SJSA1 (cell line): ENCODE measurements around the gene FGD3. TPM values are rescaled to one million over a fixed set of nuclear protein-coding genes. Genes with fewer than 3 reads are reported as not detected.

Experiments used
- DNase-seq, 2 experiments: peaks; one replicate each; pipeline ENCODE4 v3.0.0-alpha.2; 2015 to 2020; ENCODE audit warnings: low spot score in 2 of 2, low read depth in 1 of 2
- H3K27ac ChIP-seq: fragments of 250-450 bp; sonication (Bioruptor Pico); 2 replicates; pipeline ENCODE4 v1.5.1; 2020; ENCODE audit warnings: mild to moderate bottlenecking, moderate library complexity
- H3K27me3 ChIP-seq: fragments of 250-450 bp; sonication (Bioruptor Pico); replicated peaks from 2 replicates; pipeline ENCODE4 v1.5.1; 2020; ENCODE audit warnings: mild to moderate bottlenecking, moderate library complexity
- H3K36me3 ChIP-seq: fragments of 250-450 bp; sonication (Bioruptor Pico); 2 replicates; pipeline ENCODE4 v1.5.1; 2020; ENCODE audit warnings: mild to moderate bottlenecking
- H3K4me1 ChIP-seq: fragments of 250-450 bp; sonication (Bioruptor Pico); replicated peaks from 2 replicates; pipeline ENCODE4 v1.6.1; 2021; ENCODE audit warnings: mild to moderate bottlenecking
- H3K4me3 ChIP-seq: fragments of 250-450 bp; sonication (Bioruptor Pico); 2 replicates; pipeline ENCODE4 v1.5.1; 2020; ENCODE audit warnings: mild to moderate bottlenecking
- H3K9me3 ChIP-seq: fragments of 250-450 bp; sonication (Bioruptor Pico); replicated peaks from 2 replicates; pipeline ENCODE4 v1.5.1; 2020; ENCODE audit warnings: mild to moderate bottlenecking
- total RNA-seq: library from RNA; depleted of rRNA; stranded (reverse); fragments of >200 nt; shearing (Covaris generic); gene quantifications from 2 replicates; pipeline ENCODE4 v1.2.3, GENCODE V29; 2014

FGD3 gene
- total RNA-seq, 1 experiment from 2014 or later, result not detected

- Histone ChIP-seq H3K4me1 (no peaks in the 10 kb centered on the region), H3K27ac (no peak overlapping the region), H3K4me3 (no peak overlapping the region), H3K36me3 (no peaks in the 10 kb centered on the region), H3K27me3 (no peaks in the 10 kb centered on the region; the same call in 1 of the 2 replicates), H3K9me3 (no peaks in the 10 kb centered on the region)
- no peak for DNase-seq
Measured at GRCh38 chr9:93027750-93028149, 80.4 kb downstream of the FGD3 start.

DNA sequence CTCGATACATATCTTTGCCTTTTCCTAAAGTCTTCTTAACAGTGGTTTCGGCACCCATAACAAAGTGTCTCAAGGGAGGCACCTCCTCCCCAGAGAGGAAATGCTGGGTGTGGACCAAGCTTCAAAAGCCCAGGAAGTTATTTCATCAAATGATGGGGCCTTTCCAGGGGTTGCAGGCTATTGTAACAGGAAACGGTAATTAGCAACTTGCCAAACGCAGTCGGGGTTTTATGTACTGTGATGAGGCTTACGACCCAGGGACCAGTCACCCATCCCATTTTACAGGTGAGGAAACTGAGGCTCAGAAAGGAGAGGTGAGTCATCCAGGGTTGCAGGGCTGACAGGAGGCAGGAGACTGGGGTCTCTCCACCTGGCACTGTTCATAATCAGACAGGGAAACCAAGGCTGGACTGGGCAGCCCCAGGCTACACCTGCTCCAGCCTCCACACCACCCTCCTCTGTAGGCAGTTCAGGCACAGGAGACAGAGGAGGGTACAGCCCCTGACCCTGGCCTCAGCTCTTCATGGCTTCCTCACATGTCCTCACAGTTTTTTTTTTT is 81.2 kb downstream of the FGD3 start:
- no peaks in the 10 kb centered on the region; the same call in 1 of the 2 replicates for H3K27me3 ChIP-seq
- H3K4me3 ChIP-seq, result no peak overlapping the region
- H3K27ac ChIP-seq, result no peak overlapping the region
- no peaks in the 10 kb centered on the region for H3K4me1 ChIP-seq
- no peaks in the 10 kb centered on the region for H3K9me3 ChIP-seq
- H3K36me3 ChIP-seq, result no peaks in the 10 kb centered on the region
- DNase-seq, result no peak

GRCh38 chr9:93030642-93031628 is 83.6 kb downstream of the FGD3 start:
- Histone ChIP-seq H3K36me3 (no peaks in the 10 kb centered on the region), H3K27ac (no peak overlapping the region), H3K4me3 (no peak overlapping the region), H3K9me3 (no peaks in the 10 kb centered on the region), H3K4me1 (no peaks in the 10 kb centered on the region), H3K27me3 (no peaks in the 10 kb centered on the region; the same call in 1 of the 2 replicates)
- no peak for DNase-seq

DNA sequence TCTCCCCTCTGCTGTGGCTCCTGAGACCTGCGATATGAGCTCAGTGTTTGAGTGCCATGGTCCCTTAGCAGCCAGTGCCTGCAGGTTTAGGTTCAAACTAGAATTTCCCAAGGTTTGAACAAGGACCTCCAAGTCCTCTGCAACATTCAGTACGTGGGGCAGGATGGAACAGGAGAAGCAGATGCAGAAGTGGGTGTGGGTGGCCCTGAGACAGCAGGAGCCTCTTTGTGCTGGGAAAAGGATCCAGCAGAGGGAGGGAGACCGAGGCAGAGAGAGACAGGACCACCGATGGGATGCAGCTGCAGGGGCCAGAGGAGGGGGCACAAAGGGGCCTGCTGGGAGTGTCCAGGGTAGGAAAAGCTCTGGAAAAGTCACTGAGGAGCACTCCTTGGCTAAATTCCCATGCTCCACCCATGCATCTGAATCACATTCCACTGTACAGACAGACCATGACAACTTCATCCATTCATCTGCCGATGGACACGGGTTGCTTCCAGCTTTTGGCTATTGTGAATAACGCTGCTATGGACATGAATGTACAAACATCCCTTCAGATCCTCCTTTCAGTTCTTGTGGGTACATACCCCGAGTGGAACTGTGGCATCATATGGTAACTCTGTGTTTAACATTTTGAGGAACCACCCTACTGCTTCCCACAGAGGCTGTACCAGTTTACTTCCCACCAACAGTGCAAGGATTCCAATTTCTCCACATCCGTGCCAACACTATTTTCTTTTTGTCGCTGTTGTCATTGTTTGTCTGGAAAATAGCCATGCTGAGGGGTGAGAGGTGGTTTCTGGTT is 84.5 kb downstream of the FGD3 start:
- Histone ChIP-seq H3K4me3 (no peak overlapping the region), H3K27ac (no peak overlapping the region), H3K36me3 (no peaks in the 10 kb centered on the region), H3K27me3 (no peaks in the 10 kb centered on the region; the same call in 1 of the 2 replicates), H3K4me1 (no peaks in the 10 kb centered on the region), H3K9me3 (no peaks in the 10 kb centered on the region)
- no peak for DNase-seq

DNA sequence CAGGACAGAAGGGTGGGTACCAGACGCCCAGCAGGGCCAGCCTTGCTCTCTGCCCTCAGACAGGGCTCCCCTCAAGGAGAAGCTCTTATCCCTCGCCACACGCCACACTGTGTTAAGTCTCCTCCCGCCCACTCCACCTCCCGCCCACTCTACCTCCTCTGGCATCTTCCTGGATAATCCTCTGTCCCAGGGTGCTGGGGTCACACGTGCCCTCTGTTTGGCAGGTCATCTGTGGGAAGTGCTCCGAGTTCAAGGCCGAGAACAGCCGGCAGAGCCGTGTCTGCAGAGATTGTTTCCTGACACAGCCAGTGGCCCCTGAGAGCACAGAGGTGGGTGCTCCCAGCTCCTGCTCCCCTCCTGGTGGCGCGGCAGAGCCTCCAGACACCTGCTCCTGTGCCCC is 85.2 kb downstream of the FGD3 start:
- Histone ChIP-seq H3K27me3 (no peaks in the 10 kb centered on the region; the same call in 1 of the 2 replicates), H3K4me3 (no peak overlapping the region), H3K36me3 (no peaks in the 10 kb centered on the region), H3K9me3 (no peaks in the 10 kb centered on the region), H3K4me1 (no peaks in the 10 kb centered on the region), H3K27ac (no peak overlapping the region)
- DNase-seq, result no peak

DNA sequence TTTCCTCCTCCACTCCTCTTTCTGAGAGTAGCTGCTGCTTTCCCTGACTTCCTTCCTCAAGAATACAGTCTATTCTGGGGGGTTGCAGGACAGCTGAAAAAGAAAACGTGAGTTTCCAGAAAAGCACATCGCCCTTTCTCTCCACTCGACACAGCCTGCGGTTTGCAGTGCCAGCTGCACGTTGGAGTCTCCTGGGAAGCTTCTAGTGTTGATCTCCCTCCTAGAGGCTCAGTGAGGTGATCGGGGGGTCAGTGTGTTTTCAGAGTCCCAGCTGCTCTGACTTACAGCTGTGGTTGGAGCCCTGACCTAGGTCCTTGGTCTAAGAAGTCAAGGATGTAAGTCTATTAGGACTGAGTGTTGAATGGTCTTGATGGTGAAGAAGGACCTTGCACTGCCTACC is 86.2 kb downstream of the FGD3 start:
- no peaks in the 10 kb centered on the region; the same call in 1 of the 2 replicates for H3K27me3 ChIP-seq
- no peaks in the 10 kb centered on the region for H3K9me3 ChIP-seq
- H3K4me1 ChIP-seq, result no peaks in the 10 kb centered on the region
- no peaks in the 10 kb centered on the region for H3K36me3 ChIP-seq
- no peak for DNase-seq
- H3K27ac ChIP-seq, result no peak overlapping the region
- H3K4me3 ChIP-seq, result no peak overlapping the region

DNA sequence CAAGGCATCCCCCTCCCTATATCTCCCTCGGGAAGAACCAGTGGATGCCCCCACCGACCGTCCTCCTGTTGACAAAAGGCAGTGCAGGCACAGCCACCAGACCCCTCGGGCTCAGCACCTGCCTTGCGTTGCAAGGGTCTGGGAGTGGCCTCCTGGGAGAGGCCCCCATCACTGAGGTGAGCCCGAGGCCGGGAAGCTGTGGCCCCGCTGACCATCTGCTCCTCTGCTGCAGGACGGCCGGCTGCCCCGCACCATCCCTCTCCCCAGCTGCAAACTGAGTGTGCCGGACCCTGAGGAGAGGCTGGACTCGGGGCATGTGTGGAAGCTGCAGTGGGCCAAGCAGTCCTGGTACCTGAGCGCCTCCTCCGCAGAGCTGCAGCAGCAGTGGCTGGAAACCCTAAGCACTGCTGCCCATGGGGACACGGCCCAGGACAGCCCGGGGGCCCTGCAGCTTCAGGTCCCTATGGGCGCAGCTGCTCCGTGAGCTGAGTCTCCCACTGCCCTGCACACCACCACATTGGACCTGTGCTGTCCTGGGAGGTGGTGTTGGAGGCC is 87.9 kb downstream of the FGD3 start:
- no peak for DNase-seq
- no peak overlapping the region for H3K4me3 ChIP-seq
- H3K36me3 ChIP-seq, result no peaks in the 10 kb centered on the region
- no peaks in the 10 kb centered on the region; the same call in 1 of the 2 replicates for H3K27me3 ChIP-seq
- H3K4me1 ChIP-seq, result no peaks in the 10 kb centered on the region
- H3K27ac ChIP-seq, result no peak overlapping the region
- no peaks in the 10 kb centered on the region for H3K9me3 ChIP-seq

GRCh38 chr9:93035821-93036351 is 88.6 kb downstream of the FGD3 start:
- Histone ChIP-seq H3K4me1 (no peaks in the 10 kb centered on the region), H3K9me3 (no peaks in the 10 kb centered on the region), H3K36me3 (no peaks in the 10 kb centered on the region), H3K4me3 (no peak overlapping the region), H3K27me3 (no peaks in the 10 kb centered on the region; the same call in 1 of the 2 replicates), H3K27ac (no peak overlapping the region)
- DNase-seq, result no peak

GRCh38 chr9:93036887-93037475 is 89.7 kb downstream of the FGD3 start:
- Histone ChIP-seq H3K9me3 (no peaks in the 10 kb centered on the region), H3K36me3 (no peaks in the 10 kb centered on the region), H3K27ac (no peak overlapping the region), H3K27me3 (no peaks in the 10 kb centered on the region; the same call in 1 of the 2 replicates), H3K4me1 (no peaks in the 10 kb centered on the region), H3K4me3 (no peak overlapping the region)
- no peak for DNase-seq

DNA sequence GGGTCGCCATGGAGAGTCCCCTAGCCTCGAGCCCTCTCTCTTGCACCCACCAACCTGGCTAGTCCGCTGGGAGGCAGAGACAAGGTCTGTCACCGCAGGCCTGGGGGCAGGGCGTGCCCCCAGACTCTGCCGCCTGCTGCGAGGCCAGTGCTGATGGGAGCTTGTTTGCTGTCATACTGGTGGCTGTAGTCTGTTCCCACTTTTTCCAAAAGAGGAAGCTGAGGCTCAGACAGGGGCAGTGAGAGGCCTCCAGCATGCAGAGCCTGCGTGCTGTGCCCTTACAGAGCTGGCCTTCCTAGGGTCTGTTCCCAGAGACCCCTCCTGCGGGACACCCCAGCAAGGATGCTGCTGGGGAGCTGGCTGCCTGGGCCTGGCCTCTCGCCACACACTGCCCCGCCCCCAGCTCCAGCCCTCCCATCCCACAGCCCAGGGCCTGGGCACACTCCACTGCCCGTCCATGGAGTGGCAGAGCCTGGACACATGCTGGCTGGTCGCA is 90.2 kb downstream of the FGD3 start:
- H3K36me3 ChIP-seq, result no peaks in the 10 kb centered on the region
- no peaks in the 10 kb centered on the region for H3K4me1 ChIP-seq
- no peak overlapping the region for H3K4me3 ChIP-seq
- H3K9me3 ChIP-seq, result no peaks in the 10 kb centered on the region
- H3K27ac ChIP-seq, result no peak overlapping the region
- no peaks in the 10 kb centered on the region for H3K27me3 ChIP-seq
- no peak for DNase-seq

DNA sequence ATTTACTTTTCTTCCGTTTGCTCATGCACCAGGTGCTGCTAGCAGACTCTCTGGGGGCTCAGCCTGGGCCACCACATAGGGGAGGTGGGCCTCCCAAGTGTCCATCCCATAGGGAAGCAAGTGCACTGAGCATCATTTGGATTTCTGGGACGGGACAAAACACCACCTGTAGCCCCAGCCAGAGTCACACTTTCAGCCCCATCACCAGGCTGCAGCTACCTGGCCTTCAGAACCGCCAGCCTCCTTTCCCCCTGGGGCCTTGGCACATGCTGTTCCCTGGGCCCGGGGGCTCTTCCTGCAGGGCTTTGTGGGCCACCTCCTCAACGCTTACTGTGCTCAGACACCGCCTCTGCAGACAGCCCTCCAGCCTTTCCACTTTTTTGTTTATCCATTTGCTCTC is 91.6 kb downstream of the FGD3 start:
- Histone ChIP-seq H3K4me1 (no peaks in the 10 kb centered on the region), H3K27me3 (no peaks in the 10 kb centered on the region), H3K27ac (no peak overlapping the region), H3K4me3 (no peak overlapping the region), H3K36me3 (no peaks in the 10 kb centered on the region), H3K9me3 (no peaks in the 10 kb centered on the region)
- no peak for DNase-seq

DNA sequence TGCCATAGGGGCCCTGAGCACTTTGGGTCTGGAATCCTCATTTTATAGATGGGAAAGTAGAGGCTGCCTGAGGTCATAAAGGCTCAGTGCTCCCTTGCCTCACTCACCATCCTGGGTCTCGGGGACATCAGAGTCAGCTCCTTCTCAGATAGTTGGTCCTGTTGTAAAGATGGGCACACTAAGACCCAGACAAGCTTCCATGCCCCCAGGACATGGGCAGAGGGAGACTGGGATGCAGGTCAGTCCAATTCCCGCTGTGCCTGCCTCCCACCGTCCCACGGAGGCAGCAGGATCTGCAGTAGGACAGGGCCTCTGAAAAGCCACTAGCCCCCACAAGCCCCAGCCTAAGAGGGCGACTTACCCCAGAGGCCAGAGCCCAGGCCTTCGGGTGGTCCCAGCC is 92.1 kb downstream of the FGD3 start:
- Histone ChIP-seq H3K27ac (no peak overlapping the region), H3K9me3 (no peaks in the 10 kb centered on the region), H3K4me1 (no peaks in the 10 kb centered on the region), H3K27me3 (no peaks in the 10 kb centered on the region), H3K36me3 (no peaks in the 10 kb centered on the region), H3K4me3 (no peak overlapping the region)
- DNase-seq, result no peak

DNA sequence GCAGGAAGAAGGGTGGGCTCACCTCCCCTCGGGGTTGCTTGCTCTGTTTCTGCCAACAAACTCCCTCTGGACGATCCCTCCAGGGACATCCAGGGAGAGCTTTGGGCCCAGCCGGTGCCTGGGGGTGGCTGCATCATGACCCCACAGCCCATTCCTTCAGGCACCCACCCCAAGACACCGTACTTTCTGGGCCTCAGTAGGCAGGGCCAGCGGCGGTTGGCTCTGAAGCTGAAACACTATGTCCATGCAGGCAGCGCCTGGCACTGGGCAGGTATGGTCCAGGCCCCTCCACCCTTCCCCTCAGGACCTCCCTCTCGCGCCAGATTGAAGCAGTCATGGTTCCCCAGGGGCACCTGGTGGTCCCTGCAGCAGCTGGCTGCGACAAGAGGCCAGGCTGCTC is 92.7 kb downstream of the FGD3 start:
- Histone ChIP-seq H3K27ac (no peak overlapping the region), H3K27me3 (no peaks in the 10 kb centered on the region), H3K36me3 (no peaks in the 10 kb centered on the region), H3K9me3 (no peaks in the 10 kb centered on the region), H3K4me3 (no peak overlapping the region), H3K4me1 (no peaks in the 10 kb centered on the region)
- DNase-seq, result no peak
